ENCODE results near the gene SH3BP1.
"Not testable (repeated sequence)": the region's sequence is repeated elsewhere in the genome, so short reads cannot be mapped to it uniquely, and the experiment has no call there.

Gene SH3BP1

GRCh38 chr22:37684803-37685615, 45.5 kb downstream of the SH3BP1 start:
- DNase-seq, result no peak

- peak; percentile 66 to 80 for DNase-seq
Observed at GRCh38 chr22:37686002-37686982, 46.8 kb downstream of the SH3BP1 start, which contains the start of gene NOL12. TSS of gene NOL12 (plus strand) at chr22:37686343. CDS start at chr22:37686393, 50 bp downstream.

- DNase-seq, result no peak
Observed at GRCh38 chr22:37690407-37690806, 50.9 kb downstream of the SH3BP1 start.

GRCh38 chr22:37690901-37691504, 51.5 kb downstream of the SH3BP1 start:
- DNase-seq, result no peak

GRCh38 chr22:37692627-37693285, 53.3 kb downstream of the SH3BP1 start:
- no peak for DNase-seq

- not testable (repeated sequence) for DNase-seq
Observed at GRCh38 chr22:37694131-37694530, 54.7 kb downstream of the SH3BP1 start.

- not testable (repeated sequence) for DNase-seq
Observed at GRCh38 chr22:37696260-37696656, 56.8 kb downstream of the SH3BP1 start.

GRCh38 chr22:37696657-37697537, 57.4 kb downstream of the SH3BP1 start, which contains the start of gene TRIOBP:
TSS of gene TRIOBP (plus strand) at chr22:37697048. CDS start at chr22:37701366, 4,318 bp downstream.
- DNase-seq, result peak; percentile 83 to 93

- no peak for DNase-seq
Observed at GRCh38 chr22:37697538-37697835, 58.0 kb downstream of the SH3BP1 start.

GRCh38 chr22:37701141-37701786, 61.8 kb downstream of the SH3BP1 start:
- no peak for DNase-seq

- DNase-seq, result no peak
Observed at GRCh38 chr22:37703906-37704305, 64.4 kb downstream of the SH3BP1 start.

- DNase-seq, result no peak
Observed at GRCh38 chr22:37704645-37705044, 65.2 kb downstream of the SH3BP1 start.

GRCh38 chr22:37705205-37705604, 65.7 kb downstream of the SH3BP1 start:
- no peak for DNase-seq
